HCT116 (cell line): ENCODE data around the gene RAD9B. TPM values are rescaled to one million over a fixed set of nuclear protein-coding genes. Genes with fewer than 3 reads are reported as not detected.

ENCODE experiments used
- ATAC-seq: fragments of 200-7000 bp; cut with Tn5 transposase; 2 replicates; pipeline ENCODE4 v1.9.1; 2020; ENCODE audit warnings: mild to moderate bottlenecking, moderate library complexity
- BruUV-seq: library from RNA; stranded (reverse); fragments of 400-500 nt; replicated peaks from 2 replicates; lab custom pipeline; 2021; lab: Mats Ljungman, UMichigan
- CTCF ChIA-PET: fragments of 300-600 bp; sonication (Branson Sonifier 250); formaldehyde crosslinking; loops from one replicate; lab custom pipeline; 2021; ENCODE audit warnings: antibody characterized with exemption; lab: Charles Lee
- POLR2A ChIA-PET: fragments of 300-600, 350-600 bp; sonication (Branson Sonifier 250); formaldehyde crosslinking; loops from one replicate; lab custom pipeline; 2021; ENCODE audit warnings: antibody characterized with exemption; lab: Charles Lee
- RAD21 ChIA-PET, 2 experiments: fragments of 300-600 bp; sonication (Branson Sonifier 250); formaldehyde crosslinking; loops; one replicate each; lab custom pipeline; 2023; ENCODE audit warnings: low total read pairs in 2 of 2; ENCODE audit not compliant: uncharacterized antibody in 2 of 2, unreplicated experiment in 2 of 2, low non-redundant PET in 1 of 2; lab: Charles Lee
- DNase-seq: peaks from one replicate; pipeline ENCODE4 v3.0.0-alpha.2; 2010; ENCODE audit warnings: low read depth, low spot score
- H2AFZ ChIP-seq: fragments of 200-600 bp; shearing (Covaris generic), sonication (generic); 2 replicates; pipeline ENCODE4 v1.6.1; 2017; ENCODE audit warnings: low read depth, mixed run types, mixed read lengths, antibody characterized with exemption, low read length; ENCODE audit not compliant: poor library complexity, severe bottlenecking
- H3K27ac ChIP-seq: 2 replicates; pipeline ENCODE4 v1.5.1; 2012; ENCODE audit warnings: low read depth, low read length
- H3K27me3 ChIP-seq: fragments of 200-600 bp; sonication (generic); 2 replicates; pipeline ENCODE4 v1.6.1; 2016; ENCODE audit warnings: mixed run types, low read length, mixed read lengths; ENCODE audit not compliant: insufficient read depth
- H3K36me3 ChIP-seq, 2 experiments: fragments of 200-500 bp in 1 of 2; fragments of 200-600 bp in 1 of 2; sonication (Bioruptor generic) in 1 of 2; sonication (generic) in 1 of 2; 2 replicates each; pipeline versions ENCODE4 v1.5.1 to v1.6.1; 2014 to 2016; ENCODE audit warnings: low read length in 2 of 2, inconsistent platforms in 1 of 2, mixed read lengths in 1 of 2, mixed run types in 1 of 2; ENCODE audit not compliant: insufficient read depth in 2 of 2, control insufficient read depth in 1 of 2
- H3K4me1 ChIP-seq, 2 experiments: fragments of 200-600 bp in 1 of 2; sonication (generic) in 1 of 2; 2 replicates each; pipeline versions ENCODE4 v1.5.1 to v1.6.1; 2012 to 2017; ENCODE audit warnings: low read length in 2 of 2, inconsistent platforms in 1 of 2, mild to moderate bottlenecking in 1 of 2, mixed read lengths in 1 of 2, mixed run types in 1 of 2, moderate library complexity in 1 of 2; ENCODE audit not compliant: insufficient read depth in 2 of 2, control insufficient read depth in 1 of 2
- H3K4me2 ChIP-seq: fragments of 200-600 bp; sonication (generic); 2 replicates; pipeline ENCODE4 v1.6.1; 2017; ENCODE audit warnings: mixed run types, low read length, mixed read lengths
- H3K4me3 ChIP-seq, 2 experiments: fragments of 200-600 bp in 1 of 2; sonication (generic) in 1 of 2; replicated peaks in 1 of 2; 2 replicates each; pipeline ENCODE4 v1.5.1; 2011 to 2016; ENCODE audit warnings: low read length in 2 of 2, control low read depth in 1 of 2, low read depth in 1 of 2, mild to moderate bottlenecking in 1 of 2, mixed read lengths in 1 of 2, mixed run types in 1 of 2
- H3K79me2 ChIP-seq: fragments of 200-600 bp; sonication (generic); 2 replicates; pipeline ENCODE4 v1.6.1; 2017; ENCODE audit warnings: mild to moderate bottlenecking, mixed run types, low read length, moderate library complexity, mixed read lengths; ENCODE audit not compliant: insufficient read depth
- H3K9ac ChIP-seq: fragments of 200-600 bp; sonication (generic); 2 replicates; pipeline ENCODE4 v1.6.1; 2016; ENCODE audit warnings: low read length, mixed read lengths
- H3K9me2 ChIP-seq: fragments of 200-600 bp; sonication (generic), shearing (Covaris generic); 2 replicates; pipeline ENCODE4 v1.6.1; 2017; ENCODE audit warnings: mixed run types, mild to moderate bottlenecking, moderate library complexity; ENCODE audit not compliant: insufficient read depth
- H3K9me3 ChIP-seq, 2 experiments: fragments of 200-500 bp in 1 of 2; fragments of 200-600 bp in 1 of 2; sonication (Bioruptor generic) in 1 of 2; sonication (generic) in 1 of 2; 2 replicates each; pipeline ENCODE4 v1.6.1; 2014 to 2017; ENCODE audit warnings: low read length in 2 of 2, mixed read lengths in 2 of 2, inconsistent platforms in 1 of 2, low read depth in 1 of 2, mild to moderate bottlenecking in 1 of 2, mixed run types in 1 of 2, moderate library complexity in 1 of 2; ENCODE audit not compliant: control insufficient read depth in 1 of 2, insufficient read depth in 1 of 2
- H4K20me1 ChIP-seq: fragments of 200-600 bp; sonication (generic), shearing (Covaris generic); 2 replicates; pipeline ENCODE4 v1.6.1; 2017; ENCODE audit warnings: mixed run types, mild to moderate bottlenecking, moderate library complexity; ENCODE audit not compliant: insufficient read depth
- CEBPB ChIP-seq: IDR thresholded peaks from 2 replicates; pipeline ENCODE4 v1.6.1; 2012; ENCODE audit warnings: low read depth
- EGR1 ChIP-seq: IDR thresholded peaks from 2 replicates; pipeline ENCODE4 v1.6.1; 2012; ENCODE audit warnings: low read depth
- ELF1 ChIP-seq: IDR thresholded peaks from 2 replicates; pipeline ENCODE4 v1.6.1; 2012; ENCODE audit warnings: low read depth, borderline replicate concordance
- EZH2phosphoT487 ChIP-seq: fragments of 200-600 bp; IDR thresholded peaks from 2 replicates; pipeline ENCODE4 v1.6.1; 2018; ENCODE audit warnings: antibody characterized with exemption, borderline replicate concordance
- FOSL1 ChIP-seq: IDR thresholded peaks from 2 replicates; pipeline ENCODE4 v1.6.1; 2012; ENCODE audit warnings: low read depth
- JUND ChIP-seq: IDR thresholded peaks from 2 replicates; pipeline ENCODE4 v1.6.1; 2012
- POLR2A ChIP-seq: IDR thresholded peaks from 2 replicates; pipeline ENCODE4 v1.7.0; 2011; ENCODE audit warnings: borderline replicate concordance; ENCODE audit not compliant: insufficient read depth, insufficient read length; ENCODE audit errors: extremely low read depth
- SP1 ChIP-seq: IDR thresholded peaks from 2 replicates; pipeline ENCODE4 v1.6.1; 2012; ENCODE audit warnings: low read depth
- TCF7L2 ChIP-seq: IDR thresholded peaks from 2 replicates; pipeline ENCODE4 v1.7.0; 2011; ENCODE audit warnings: borderline replicate concordance, inconsistent platforms; ENCODE audit not compliant: insufficient read depth, insufficient read length; ENCODE audit errors: extremely low read depth
- ZNF274 ChIP-seq: fragments of 200-500 bp; sonication (Bioruptor generic); IDR thresholded peaks from 2 replicates; pipeline ENCODE4 v1.6.1; 2014; ENCODE audit warnings: mild to moderate bottlenecking, low read depth, low read length, inconsistent platforms
- intact Hi-C: fragments of 100-400 bp; cut with micrococcal nuclease; formaldehyde crosslinking; loops from 2 replicates; pipeline ENCODE4 v1.10.0; 2022
- total RNA-seq: library from RNA; stranded (reverse); gene quantifications from one replicate; pipeline ENCODE4 v1.2.1, GENCODE V29; 2021; ENCODE audit not compliant: unreplicated experiment
- TF ChIP-seq, protein P1 (sequence below), 3 experiments: fragments of 200-600 bp in 1 of 3; sonication (generic) in 1 of 3; IDR thresholded peaks in 2 of 3; conservative IDR thresholded peaks in 1 of 3; 2 replicates each; pipeline ENCODE4 v1.5.1; 2012 to 2017; ENCODE audit warnings: low read depth in 2 of 3, low read length in 2 of 3, antibody characterized with exemption in 1 of 3, borderline replicate concordance in 1 of 3, control low read depth in 1 of 3, mild to moderate bottlenecking in 1 of 3, mixed read lengths in 1 of 3, mixed run types in 1 of 3, moderate library complexity in 1 of 3; ENCODE audit not compliant: insufficient read depth in 1 of 3

The RAD9B gene
- total RNA-seq, 1 experiment from 2014 or later, result 0.17 TPM

DNA sequence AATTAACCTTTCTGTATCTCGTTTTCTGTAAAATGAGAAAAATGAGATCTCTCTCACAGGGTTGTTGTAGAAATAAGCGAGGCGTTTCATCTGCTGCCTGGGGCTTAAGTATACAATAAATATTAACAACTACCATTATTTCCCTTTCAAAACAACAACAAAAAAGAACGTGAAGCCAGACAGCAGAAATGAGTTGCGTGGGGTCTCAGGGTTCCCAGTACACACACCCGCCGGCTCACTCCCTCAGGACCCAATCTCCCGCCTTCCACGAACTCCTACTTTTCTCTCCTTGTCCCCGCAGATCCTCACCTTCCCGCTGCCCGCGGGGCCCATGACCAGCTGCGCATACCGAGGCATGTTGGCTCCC lies 34.3 kb upstream of the RAD9B start:
- POLR2A ChIA-PET, result interaction anchor here (0.8 to 2.1 kb wide), 9 partner anchors 12 to 134 kb away, joined by 3 to 15 read pairs (median 5); partner anchors contain the start of genes ARPC3, RAD9B and VPS29
- BruUV-seq, result TSS peak; percentile 90

More for the DNA sequence above, 34.3 kb upstream of the RAD9B start:
- no peak for DNase-seq
- H3K4me1 ChIP-seq, result peaks cover 12 to 25% of the 10 kb centered on the region in 2 experiments
- intact Hi-C loops, result loop anchor here (1.0 kb wide), 3 partner anchors 18 to 230 kb away; partner anchors contain the start of gene ARPC3
- peaks cover 21% of the 10 kb centered on the region for H3K79me2 ChIP-seq
- peak overlapping the region; percentile 85 to 86 for H3K4me3 ChIP-seq
- no peaks in the 10 kb centered on the region for H3K27me3 ChIP-seq
- no peak for ATAC-seq
- ChIA-PET RAD21 (interaction anchor here (1.1 to 1.3 kb wide), 2 partner anchors 18 to 420 kb away, joined by 3 to 4 read pairs; partner anchors contain the start of gene ARPC3 (in 1 of the 2)), CTCF (interaction anchor here (0.7 to 3.1 kb wide), 10 partner anchors 10 to 623 kb away, joined by 3 to 57 read pairs (median 4); partner anchors contain the start of genes ARPC3, RAD9B and VPS29)
- no peaks in the 10 kb centered on the region for H3K9me2 ChIP-seq
- peak overlapping the region; percentile 80 for H3K9ac ChIP-seq
- no peaks in the 10 kb centered on the region for H3K9me3 ChIP-seq
- peak overlapping the region; percentile 45 for H3K27ac ChIP-seq
- H3K36me3 ChIP-seq, result peaks cover 5 to 17% of the 10 kb centered on the region in 2 experiments; a peak in 2 of 4 replicates
- TF ChIP-seq EZH2phosphoT487, result no peak
- TF ChIP-seq SP1, result no peak
- TF ChIP-seq ELF1, result no peak
- TF ChIP-seq TCF7L2, result no peak
- TF ChIP-seq JUND, result no peak
- TF ChIP-seq EGR1, result no peak
- no peak for TF ChIP-seq ZNF274
- TF ChIP-seq, protein P1, sequence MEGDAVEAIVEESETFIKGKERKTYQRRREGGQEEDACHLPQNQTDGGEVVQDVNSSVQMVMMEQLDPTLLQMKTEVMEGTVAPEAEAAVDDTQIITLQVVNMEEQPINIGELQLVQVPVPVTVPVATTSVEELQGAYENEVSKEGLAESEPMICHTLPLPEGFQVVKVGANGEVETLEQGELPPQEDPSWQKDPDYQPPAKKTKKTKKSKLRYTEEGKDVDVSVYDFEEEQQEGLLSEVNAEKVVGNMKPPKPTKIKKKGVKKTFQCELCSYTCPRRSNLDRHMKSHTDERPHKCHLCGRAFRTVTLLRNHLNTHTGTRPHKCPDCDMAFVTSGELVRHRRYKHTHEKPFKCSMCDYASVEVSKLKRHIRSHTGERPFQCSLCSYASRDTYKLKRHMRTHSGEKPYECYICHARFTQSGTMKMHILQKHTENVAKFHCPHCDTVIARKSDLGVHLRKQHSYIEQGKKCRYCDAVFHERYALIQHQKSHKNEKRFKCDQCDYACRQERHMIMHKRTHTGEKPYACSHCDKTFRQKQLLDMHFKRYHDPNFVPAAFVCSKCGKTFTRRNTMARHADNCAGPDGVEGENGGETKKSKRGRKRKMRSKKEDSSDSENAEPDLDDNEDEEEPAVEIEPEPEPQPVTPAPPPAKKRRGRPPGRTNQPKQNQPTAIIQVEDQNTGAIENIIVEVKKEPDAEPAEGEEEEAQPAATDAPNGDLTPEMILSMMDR (IDR thresholded peaks at IDR 0.05 in 2 of 3, conservative IDR thresholded peaks at IDR 0.05 in 1 of 3; ENCODE audit: borderline replicate concordance in 1 of 3, insufficient read depth in 1 of 3, low read depth in 2 of 3, low read length in 2 of 3), result no peak
- TF ChIP-seq CEBPB, result no peak
- TF ChIP-seq POLR2A, result no peak
- no peak for TF ChIP-seq FOSL1
- TF ChIP-seq, all 23 proteins: peak for 0
- Histone ChIP-seq H3K4me2 (peak overlapping the region; percentile 83), H4K20me1 (no peaks in the 10 kb centered on the region), H2AFZ (no peak overlapping the region)
